Ovary (tissue), 3 donors: ENCODE measurements around the gene F2RL2.

Experiments
- EP300 ChIP-seq: sonication (generic); formaldehyde crosslinking; IDR thresholded peaks from one replicate; pipeline ENCODE4 v1.6.1; 2017; ENCODE audit warnings: antibody characterized with exemption
- POLR2A ChIP-seq: fragments of 450-650 bp; IDR thresholded peaks from one replicate; pipeline ENCODE4 v1.6.1; 2017; ENCODE audit warnings: antibody characterized with exemption, mild to moderate bottlenecking, moderate library complexity
- TF ChIP-seq, protein P1 (sequence below), 3 donors: fragments of 450-650 bp in 2 of 3; fragments of 200-600 bp in 1 of 3; IDR thresholded peaks; one replicate each; pipeline versions ENCODE4 v1.5.1 to v1.8.0; 2016 to 2022; ENCODE audit warnings: antibody characterized with exemption in 3 of 3, mild to moderate bottlenecking in 1 of 3
- donor health status: DM: no; HTN: no; CAD: no.

DNA sequence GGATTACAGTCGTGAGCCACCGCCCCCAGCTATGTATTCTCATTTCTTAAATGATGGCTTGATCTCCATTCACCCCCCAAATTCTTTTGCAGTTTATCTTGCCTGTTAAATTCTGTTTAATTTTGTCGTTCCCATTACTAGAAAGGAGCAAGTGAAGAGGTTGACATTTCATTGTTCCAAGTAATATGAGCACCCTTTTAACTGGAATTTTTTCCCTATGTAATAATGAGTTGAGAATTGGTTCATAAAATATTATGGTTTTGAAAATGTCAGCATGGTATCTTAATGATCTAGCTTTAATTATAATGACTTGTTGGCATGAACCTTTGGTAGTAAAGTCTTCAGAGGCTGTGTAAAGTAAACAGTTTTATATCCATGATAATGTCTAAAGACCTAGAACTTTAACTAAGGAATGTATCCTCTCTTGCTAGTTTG, 37.4 kb downstream of the F2RL2 start:
- TF ChIP-seq, protein P1, sequence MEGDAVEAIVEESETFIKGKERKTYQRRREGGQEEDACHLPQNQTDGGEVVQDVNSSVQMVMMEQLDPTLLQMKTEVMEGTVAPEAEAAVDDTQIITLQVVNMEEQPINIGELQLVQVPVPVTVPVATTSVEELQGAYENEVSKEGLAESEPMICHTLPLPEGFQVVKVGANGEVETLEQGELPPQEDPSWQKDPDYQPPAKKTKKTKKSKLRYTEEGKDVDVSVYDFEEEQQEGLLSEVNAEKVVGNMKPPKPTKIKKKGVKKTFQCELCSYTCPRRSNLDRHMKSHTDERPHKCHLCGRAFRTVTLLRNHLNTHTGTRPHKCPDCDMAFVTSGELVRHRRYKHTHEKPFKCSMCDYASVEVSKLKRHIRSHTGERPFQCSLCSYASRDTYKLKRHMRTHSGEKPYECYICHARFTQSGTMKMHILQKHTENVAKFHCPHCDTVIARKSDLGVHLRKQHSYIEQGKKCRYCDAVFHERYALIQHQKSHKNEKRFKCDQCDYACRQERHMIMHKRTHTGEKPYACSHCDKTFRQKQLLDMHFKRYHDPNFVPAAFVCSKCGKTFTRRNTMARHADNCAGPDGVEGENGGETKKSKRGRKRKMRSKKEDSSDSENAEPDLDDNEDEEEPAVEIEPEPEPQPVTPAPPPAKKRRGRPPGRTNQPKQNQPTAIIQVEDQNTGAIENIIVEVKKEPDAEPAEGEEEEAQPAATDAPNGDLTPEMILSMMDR (IDR thresholded peaks at IDR 0.05), result no peak
- TF ChIP-seq POLR2A (no peak), EP300 (no peak)
